H1 (cell line): Measurements from ENCODE around the gene ACVR1. TPM values are rescaled to one million over a fixed set of nuclear protein-coding genes. Genes with fewer than 3 reads are reported as not detected.

Experiments used
- CTCF ChIA-PET: fragments of 300-600 bp; sonication (Branson Sonifier 250); formaldehyde crosslinking; loops from one replicate; lab custom pipeline; 2021; ENCODE audit not compliant: partially characterized antibody; lab: Charles Lee
- POLR2A ChIA-PET: fragments of 300-600 bp; sonication (Branson Sonifier 250); formaldehyde crosslinking; loops from one replicate; lab custom pipeline; 2021; ENCODE audit warnings: inconsistent platforms; ENCODE audit not compliant: partially characterized antibody; lab: Charles Lee
- DNase-seq, 2 experiments: peaks; one replicate each; pipeline versions ENCODE4 v3.0.0 to v3.0.0-alpha.2; 2010 to 2022; ENCODE audit warnings: low spot score in 2 of 2, low read depth in 1 of 2, mixed read lengths in 1 of 2
- FAIRE-seq: peaks from 2 replicates; lab custom pipeline; 2011; peaks lifted over from hg19 to GRCh38; lab: Jason Lieb, UNC
- H2AFZ ChIP-seq: 2 replicates; pipeline ENCODE4 v1.8.1; 2012; ENCODE audit warnings: low read length, inconsistent platforms
- H2AK5ac ChIP-seq: 2 replicates; pipeline ENCODE4 v1.6.1; 2013; ENCODE audit warnings: low read depth, low read length
- H2BK120ac ChIP-seq: replicated peaks from 2 replicates; pipeline ENCODE3; 2013; ENCODE audit warnings: low read depth, low read length, inconsistent platforms
- H2BK12ac ChIP-seq: 2 replicates; pipeline ENCODE4 v1.6.1; 2013; ENCODE audit warnings: low read depth, low read length
- H2BK15ac ChIP-seq: 2 replicates; pipeline ENCODE4 v1.6.1; 2013; ENCODE audit warnings: low read length
- H2BK20ac ChIP-seq: 2 replicates; pipeline ENCODE4 v1.6.1; 2013; ENCODE audit warnings: low read length
- H2BK5ac ChIP-seq: 2 replicates; pipeline ENCODE4 v1.6.1; 2013; ENCODE audit warnings: low read depth, low read length
- H3K14ac ChIP-seq: 2 replicates; pipeline ENCODE4 v1.6.1; 2013; ENCODE audit warnings: inconsistent platforms; ENCODE audit not compliant: insufficient read length
- H3K18ac ChIP-seq: 2 replicates; pipeline ENCODE4 v1.6.1; 2013; ENCODE audit warnings: low read length; ENCODE audit errors: extremely low read depth
- H3K23ac ChIP-seq: 2 replicates; pipeline ENCODE4 v1.6.1; 2013; ENCODE audit warnings: inconsistent platforms; ENCODE audit not compliant: insufficient read length
- H3K23me2 ChIP-seq: 2 replicates; pipeline ENCODE4 v1.6.1; 2013; ENCODE audit warnings: low read depth, low read length
- H3K27ac ChIP-seq: 2 replicates; pipeline ENCODE4 v1.6.1; 2011; ENCODE audit warnings: low read depth, low read length, inconsistent platforms
- H3K27me3 ChIP-seq, 4 experiments: replicated peaks in 1 of 4; 1 replicate in 1 of 4; 2 replicates in 3 of 4; pipeline versions ENCODE4 v1.6.1 to v1.8.1; 2011 to 2013; ENCODE audit warnings: low read length in 3 of 4, mild to moderate bottlenecking in 3 of 4, inconsistent platforms in 2 of 4, mixed read lengths in 2 of 4, moderate library complexity in 1 of 4; ENCODE audit not compliant: control insufficient read depth in 3 of 4, insufficient read depth in 3 of 4; ENCODE audit errors: extremely low read depth in 1 of 4
- H3K36me3 ChIP-seq, 4 experiments: 2 replicates each; pipeline versions ENCODE4 v1.6.1 to v1.8.1; 2011 to 2013; ENCODE audit warnings: mild to moderate bottlenecking in 4 of 4, low read length in 3 of 4, moderate library complexity in 2 of 4, control low read depth in 1 of 4, inconsistent platforms in 1 of 4; ENCODE audit not compliant: insufficient read depth in 4 of 4, control insufficient read depth in 2 of 4
- H3K4ac ChIP-seq: replicated peaks from 2 replicates; pipeline ENCODE3; 2013; ENCODE audit warnings: low read length, low read depth, mixed read lengths, inconsistent platforms; ENCODE audit not compliant: insufficient read length
- H3K4me1 ChIP-seq, 4 experiments: replicated peaks in 1 of 4; 1 replicate in 1 of 4; 2 replicates in 3 of 4; pipeline versions ENCODE4 v1.6.1 to v1.8.1; 2011 to 2013; ENCODE audit warnings: low read length in 3 of 4, inconsistent platforms in 2 of 4, mixed read lengths in 1 of 4; ENCODE audit not compliant: insufficient read depth in 4 of 4, control insufficient read depth in 3 of 4
- H3K4me2 ChIP-seq, 2 experiments: 2 replicates each; pipeline versions ENCODE4 v1.6.1 to v1.8.1; 2011 to 2013; ENCODE audit warnings: low read depth in 2 of 2, low read length in 2 of 2, control low read depth in 1 of 2, inconsistent platforms in 1 of 2, mild to moderate bottlenecking in 1 of 2; ENCODE audit not compliant: insufficient read depth in 1 of 2
- H3K4me3 ChIP-seq, 4 experiments: fragments of 200-600, 300-600 bp in 1 of 4; sonication (generic), shearing (Covaris generic), sonication (Bioruptor Twin) in 1 of 4; 2 replicates each; pipeline versions ENCODE4 v1.5.1 to v1.8.1; 2011 to 2016; ENCODE audit warnings: low read length in 4 of 4, low read depth in 3 of 4, control low read depth in 2 of 4, inconsistent platforms in 2 of 4, mild to moderate bottlenecking in 2 of 4, mixed read lengths in 1 of 4, moderate library complexity in 1 of 4; ENCODE audit not compliant: insufficient read depth in 2 of 4; ENCODE audit errors: extremely low read depth in 1 of 4
- H3K56ac ChIP-seq: replicated peaks from 2 replicates; pipeline ENCODE3; 2013; ENCODE audit warnings: low read depth, mild to moderate bottlenecking, mixed read lengths, low read length, inconsistent platforms; ENCODE audit not compliant: insufficient read length
- H3K79me1 ChIP-seq: 2 replicates; pipeline ENCODE4 v1.6.1; 2013; ENCODE audit warnings: low read depth, low read length, control low read depth
- H3K79me2 ChIP-seq, 2 experiments: 2 replicates each; pipeline versions ENCODE4 v1.6.1 to v1.8.1; 2012 to 2013; ENCODE audit warnings: low read length in 2 of 2, mild to moderate bottlenecking in 2 of 2, inconsistent platforms in 1 of 2; ENCODE audit not compliant: insufficient read depth in 2 of 2, control insufficient read depth in 1 of 2
- H3K9ac ChIP-seq, 4 experiments: replicated peaks in 1 of 4; 1 replicate in 1 of 4; 2 replicates in 3 of 4; pipeline versions ENCODE4 v1.6.1 to v1.8.1; 2011 to 2013; ENCODE audit warnings: low read depth in 3 of 4, low read length in 3 of 4, control low read depth in 2 of 4, mild to moderate bottlenecking in 2 of 4, moderate library complexity in 2 of 4, inconsistent platforms in 1 of 4; ENCODE audit errors: extremely low read depth in 1 of 4
- H3K9me3 ChIP-seq, 2 experiments: 2 replicates each; pipeline versions ENCODE4 v1.6.1 to v1.8.1; 2012 to 2013; ENCODE audit warnings: mild to moderate bottlenecking in 2 of 2, moderate library complexity in 2 of 2, control low read depth in 1 of 2, inconsistent platforms in 1 of 2, low read depth in 1 of 2, low read length in 1 of 2, mixed read lengths in 1 of 2; ENCODE audit not compliant: insufficient read depth in 2 of 2
- H4K20me1 ChIP-seq, 2 experiments: replicated peaks in 1 of 2; 2 replicates each; pipeline versions ENCODE3 to v1.8.1; 2011 to 2013; ENCODE audit warnings: inconsistent platforms in 2 of 2, low read length in 2 of 2, mild to moderate bottlenecking in 1 of 2; ENCODE audit not compliant: insufficient read depth in 2 of 2, control insufficient read depth in 1 of 2
- H4K5ac ChIP-seq: 2 replicates; pipeline ENCODE4 v1.6.1; 2013; ENCODE audit warnings: low read length, low read depth, mixed read lengths, inconsistent platforms; ENCODE audit not compliant: insufficient read length
- H4K8ac ChIP-seq: 2 replicates; pipeline ENCODE4 v1.8.0; 2013; ENCODE audit warnings: mild to moderate bottlenecking, moderate library complexity, low read length, inconsistent platforms; ENCODE audit not compliant: insufficient read depth; ENCODE audit errors: extremely low read depth
- H4K91ac ChIP-seq: replicated peaks from 2 replicates; pipeline ENCODE3; 2013; ENCODE audit warnings: low read length, mixed read lengths, inconsistent platforms; ENCODE audit not compliant: insufficient read length
- BCL11A ChIP-seq, 2 experiments: IDR thresholded peaks; one replicate each; pipeline ENCODE4 v1.6.1; 2011; ENCODE audit warnings: low read depth in 2 of 2, low read length in 2 of 2, mild to moderate bottlenecking in 2 of 2
- CBX5 ChIP-seq: fragments of 300-800, 300-1000 bp; sonication (generic); IDR thresholded peaks from 2 replicates; pipeline ENCODE4 v1.7.1; 2016; ENCODE audit warnings: antibody characterized with exemption, low read length, low read depth
- EP300 ChIP-seq, 2 experiments: IDR thresholded peaks; 1 replicate in 1 of 2; 2 replicates in 1 of 2; pipeline ENCODE4 v1.6.1; 2011 to 2012; ENCODE audit warnings: low read depth in 2 of 2, low read length in 2 of 2, mild to moderate bottlenecking in 2 of 2, borderline replicate concordance in 1 of 2, inconsistent platforms in 1 of 2, moderate library complexity in 1 of 2
- KDM4A ChIP-seq: IDR thresholded peaks from one replicate; pipeline ENCODE4 v1.7.1; 2012; ENCODE audit warnings: low read depth, mild to moderate bottlenecking, moderate library complexity, low read length, inconsistent platforms; ENCODE audit not compliant: severe bottlenecking
- MAX ChIP-seq: IDR thresholded peaks from 2 replicates; pipeline ENCODE4 v1.6.1; 2012; ENCODE audit warnings: inconsistent platforms
- RNF2 ChIP-seq: fragments of 200-900, 300-1000 bp; sonication (generic); IDR thresholded peaks from 2 replicates; pipeline ENCODE4 v1.7.1; 2016; ENCODE audit warnings: borderline replicate concordance, low read depth, mild to moderate bottlenecking, antibody characterized with exemption, low read length; ENCODE audit not compliant: poor library complexity, severe bottlenecking; ENCODE audit errors: missing control alignments
- TCF12 ChIP-seq: IDR thresholded peaks from 2 replicates; pipeline ENCODE4 v1.6.1; 2011; ENCODE audit warnings: low read depth, mild to moderate bottlenecking, low read length
- YY1 ChIP-seq: IDR thresholded peaks from 2 replicates; pipeline ENCODE4 v1.6.1; 2011; ENCODE audit warnings: low read depth, mild to moderate bottlenecking, low read length
- WGBS, 2 experiments: shearing (Covaris generic) in 1 of 2; methylation state at CpG; one replicate each; pipeline versions ENCODE4 v1.1.6 to v1.1.7; 2013 to 2015; ENCODE audit warnings: low lambda C conversion rate in 2 of 2, mixed read lengths in 2 of 2, inconsistent platforms in 1 of 2, low coverage in 1 of 2, missing lambda C conversion rate in 1 of 2; ENCODE audit not compliant: insufficient replicate concordance in 2 of 2, insufficient coverage in 1 of 2, insufficient read length in 1 of 2; ENCODE audit errors: extremely low coverage in 1 of 2, missing lambda C conversion rate in 1 of 2; 5-methylcytosine and 5-hydroxymethylcytosine counted together
- polyA plus RNA-seq, 7 experiments: library from polyadenylated mRNA; depleted of rRNA in 3 of 7; stranded (reverse) in 5 of 7; unstranded in 2 of 7; fragments of >200 nt in 5 of 7; fragments of 200-250 nt in 2 of 7; gene quantifications; 1 replicate in 5 of 7; 2 replicates in 1 of 7; 4 replicates in 1 of 7; pipeline versions ENCODE4 v1.2.1 to v1.2.3, GENCODE V29; 2011 to 2013; ENCODE audit warnings: missing spikeins in 2 of 7, mixed read lengths in 2 of 7
- total RNA-seq: library from RNA; stranded (reverse); fragmentation: NEBNext Ultra II Directional; extraction: Animal tissue kit (Norgen Biotek cat#: 25700); gene quantifications from 2 replicates; pipeline ENCODE4 v1.2.1, GENCODE V29; 2021

Gene ACVR1
- total and polyA plus RNA-seq, 2 of the 8 experiments (the other 6 are each of a cell fraction or from before 2014, with no cell fraction given): 8.5 to 17.7 TPM

GRCh38 chr2:157919181-157919580 is 43.1 kb upstream of the ACVR1 start:
- Histone ChIP-seq H3K56ac (no peak overlapping the region), H4K8ac (no peak overlapping the region), H3K9ac (no peak overlapping the region), H2BK20ac (no peak overlapping the region)
- TF ChIP-seq EP300 (IDR thresholded peaks at IDR 0.05; ENCODE audit: borderline replicate concordance in 1 of 2, low read depth in 2 of 2, low read length in 2 of 2) (no peak), RNF2 (no peak), MAX (no peak), CBX5 (no peak), BCL11A (IDR thresholded peaks at IDR 0.05; ENCODE audit: low read depth in 2 of 2, low read length in 2 of 2) (no peak), YY1 (no peak), TCF12 (no peak), KDM4A (no peak)
- TF ChIP-seq, all 59 proteins: peak for 0
- H2AFZ ChIP-seq: no peak overlapping the region
- H2BK12ac ChIP-seq: no peak overlapping the region
- no peak overlapping the region for H3K4me3 ChIP-seq
- no peak overlapping the region for H2AK5ac ChIP-seq
- H4K5ac ChIP-seq: no peak overlapping the region
- H3K23ac ChIP-seq: no peak overlapping the region
- no peaks in the 10 kb centered on the region for H3K23me2 ChIP-seq
- H3K36me3 ChIP-seq: no peaks in the 10 kb centered on the region
- H3K4me2 ChIP-seq: no peak overlapping the region
- H3K18ac ChIP-seq: no peak overlapping the region
- FAIRE-seq (no peak), DNase-seq (no peak)
- peaks cover 0 to 4% (median under 1%) of the 10 kb centered on the region in 4 experiments; a peak in 2 of 7 replicates for H3K4me1 ChIP-seq
- no peak overlapping the region for H3K4ac ChIP-seq
- H3K14ac ChIP-seq: no peak overlapping the region
- H3K79me1 ChIP-seq: no peaks in the 10 kb centered on the region
- no peaks in the 10 kb centered on the region for H4K20me1 ChIP-seq
- 82% methylated on average over 6 of the region's 6 CpGs; no CpG with 5 or more reads in 1 of the 2 experiments for WGBS, 2 experiments
- no peak overlapping the region for H2BK120ac ChIP-seq
- ChIA-PET POLR2A (interaction anchor here (1.3 kb wide), 1 partner anchor 14 kb away, joined by 7 read pairs; no protein-coding TSS in a partner anchor), CTCF (interaction anchor here (0.7 to 1.3 kb wide), 5 partner anchors 13 to 805 kb away, joined by 3 read pairs; no protein-coding TSS in a partner anchor)
- no peaks in the 10 kb centered on the region; a peak in 2 of 7 replicates for H3K27me3 ChIP-seq
- no peaks in the 10 kb centered on the region for H3K9me3 ChIP-seq
- no peaks in the 10 kb centered on the region for H3K79me2 ChIP-seq
- H2BK15ac ChIP-seq: no peak overlapping the region
- H3K27ac ChIP-seq: no peak overlapping the region
- no peak overlapping the region for H2BK5ac ChIP-seq
- H4K91ac ChIP-seq: no peak overlapping the region
